ENCODE measurements around the gene TMEM238L. TPM values are rescaled to one million over a fixed set of nuclear protein-coding genes. Genes with fewer than 3 reads are reported as not detected.

Gene TMEM238L
- total and polyA plus RNA-seq, 2 experiments from 2014 or later: not detected

DNA sequence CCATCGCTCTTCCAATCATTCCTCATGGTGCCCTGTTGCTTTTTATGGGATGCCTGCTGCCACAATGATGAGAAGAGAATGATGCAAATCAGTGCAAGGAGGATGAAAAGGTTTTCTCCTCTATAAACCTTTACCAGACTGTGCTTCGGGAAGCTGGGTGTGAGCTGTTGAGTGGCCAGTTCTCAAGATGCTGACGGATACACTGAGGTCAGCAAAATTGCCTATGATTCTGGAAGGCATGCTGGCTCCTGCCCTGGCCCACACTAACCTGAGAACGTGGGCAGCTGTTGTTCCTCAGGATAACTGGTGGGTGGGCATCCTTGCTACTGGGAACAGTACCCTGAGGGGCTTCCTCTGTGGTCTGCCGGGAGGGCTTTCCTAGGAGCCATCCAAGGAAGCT is 34.8 kb upstream of the TMEM238L start (continued):
- TF ChIP-seq, protein P1, sequence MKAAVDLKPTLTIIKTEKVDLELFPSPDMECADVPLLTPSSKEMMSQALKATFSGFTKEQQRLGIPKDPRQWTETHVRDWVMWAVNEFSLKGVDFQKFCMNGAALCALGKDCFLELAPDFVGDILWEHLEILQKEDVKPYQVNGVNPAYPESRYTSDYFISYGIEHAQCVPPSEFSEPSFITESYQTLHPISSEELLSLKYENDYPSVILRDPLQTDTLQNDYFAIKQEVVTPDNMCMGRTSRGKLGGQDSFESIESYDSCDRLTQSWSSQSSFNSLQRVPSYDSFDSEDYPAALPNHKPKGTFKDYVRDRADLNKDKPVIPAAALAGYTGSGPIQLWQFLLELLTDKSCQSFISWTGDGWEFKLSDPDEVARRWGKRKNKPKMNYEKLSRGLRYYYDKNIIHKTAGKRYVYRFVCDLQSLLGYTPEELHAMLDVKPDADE (IDR thresholded peaks at IDR 0.05): no peak
- TF ChIP-seq, protein P2, sequence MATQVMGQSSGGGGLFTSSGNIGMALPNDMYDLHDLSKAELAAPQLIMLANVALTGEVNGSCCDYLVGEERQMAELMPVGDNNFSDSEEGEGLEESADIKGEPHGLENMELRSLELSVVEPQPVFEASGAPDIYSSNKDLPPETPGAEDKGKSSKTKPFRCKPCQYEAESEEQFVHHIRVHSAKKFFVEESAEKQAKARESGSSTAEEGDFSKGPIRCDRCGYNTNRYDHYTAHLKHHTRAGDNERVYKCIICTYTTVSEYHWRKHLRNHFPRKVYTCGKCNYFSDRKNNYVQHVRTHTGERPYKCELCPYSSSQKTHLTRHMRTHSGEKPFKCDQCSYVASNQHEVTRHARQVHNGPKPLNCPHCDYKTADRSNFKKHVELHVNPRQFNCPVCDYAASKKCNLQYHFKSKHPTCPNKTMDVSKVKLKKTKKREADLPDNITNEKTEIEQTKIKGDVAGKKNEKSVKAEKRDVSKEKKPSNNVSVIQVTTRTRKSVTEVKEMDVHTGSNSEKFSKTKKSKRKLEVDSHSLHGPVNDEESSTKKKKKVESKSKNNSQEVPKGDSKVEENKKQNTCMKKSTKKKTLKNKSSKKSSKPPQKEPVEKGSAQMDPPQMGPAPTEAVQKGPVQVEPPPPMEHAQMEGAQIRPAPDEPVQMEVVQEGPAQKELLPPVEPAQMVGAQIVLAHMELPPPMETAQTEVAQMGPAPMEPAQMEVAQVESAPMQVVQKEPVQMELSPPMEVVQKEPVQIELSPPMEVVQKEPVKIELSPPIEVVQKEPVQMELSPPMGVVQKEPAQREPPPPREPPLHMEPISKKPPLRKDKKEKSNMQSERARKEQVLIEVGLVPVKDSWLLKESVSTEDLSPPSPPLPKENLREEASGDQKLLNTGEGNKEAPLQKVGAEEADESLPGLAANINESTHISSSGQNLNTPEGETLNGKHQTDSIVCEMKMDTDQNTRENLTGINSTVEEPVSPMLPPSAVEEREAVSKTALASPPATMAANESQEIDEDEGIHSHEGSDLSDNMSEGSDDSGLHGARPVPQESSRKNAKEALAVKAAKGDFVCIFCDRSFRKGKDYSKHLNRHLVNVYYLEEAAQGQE (IDR thresholded peaks at IDR 0.05; ENCODE audit: unreplicated experiment): no peak
- TF ChIP-seq POLR2AphosphoS5 (IDR thresholded peaks at IDR 0.05; ENCODE audit: low read depth) (no peak), JUNB (IDR thresholded peaks at IDR 0.05; ENCODE audit: unreplicated experiment) (no peak), EZH2phosphoT487 (IDR thresholded peaks at IDR 0.05; ENCODE audit: unreplicated experiment) (no peak), EZH2 (IDR thresholded peaks at IDR 0.05; ENCODE audit: low read depth, unreplicated experiment) (no peak), ZNF331 (CRISPR knock-in tag; IDR thresholded peaks at IDR 0.05; ENCODE audit: low read depth) (no peak)

DNA sequence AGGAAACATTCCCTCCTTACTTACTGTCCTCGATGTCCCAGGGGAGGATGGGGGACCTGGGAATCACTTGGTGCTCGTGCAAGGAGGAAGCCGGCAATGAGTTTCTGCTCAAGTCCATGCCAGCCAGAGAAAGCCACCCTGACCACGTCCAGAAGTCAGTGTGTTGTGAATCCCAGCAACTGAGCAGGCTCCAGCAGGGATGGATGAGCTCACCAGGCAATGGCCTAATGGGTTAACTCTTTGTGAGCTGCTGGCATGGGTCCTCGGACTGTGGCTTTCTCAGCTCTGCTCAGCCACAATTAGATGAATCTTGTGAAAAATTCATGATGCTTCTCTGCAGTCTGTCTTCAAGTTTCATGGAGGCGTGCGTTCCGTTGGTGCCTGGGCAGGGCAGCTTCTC is 34.0 kb upstream of the TMEM238L start, which contains the start of gene PIRT:
Gene PIRT, minus strand, starts transcription at position 167 of the 400 bp plus-strand sequence. CDS start 12,442 bp downstream, outside the sequence.
- no peak for TF ChIP-seq ZNF331 (CRISPR knock-in tag; IDR thresholded peaks at IDR 0.05; ENCODE audit: low read depth)
- no peak for TF ChIP-seq ZNF114 (CRISPR knock-in tag; IDR thresholded peaks at IDR 0.05)
- no peak for TF ChIP-seq POLR2AphosphoS5 (IDR thresholded peaks at IDR 0.05; ENCODE audit: low read depth)
- TF ChIP-seq, protein P3, sequence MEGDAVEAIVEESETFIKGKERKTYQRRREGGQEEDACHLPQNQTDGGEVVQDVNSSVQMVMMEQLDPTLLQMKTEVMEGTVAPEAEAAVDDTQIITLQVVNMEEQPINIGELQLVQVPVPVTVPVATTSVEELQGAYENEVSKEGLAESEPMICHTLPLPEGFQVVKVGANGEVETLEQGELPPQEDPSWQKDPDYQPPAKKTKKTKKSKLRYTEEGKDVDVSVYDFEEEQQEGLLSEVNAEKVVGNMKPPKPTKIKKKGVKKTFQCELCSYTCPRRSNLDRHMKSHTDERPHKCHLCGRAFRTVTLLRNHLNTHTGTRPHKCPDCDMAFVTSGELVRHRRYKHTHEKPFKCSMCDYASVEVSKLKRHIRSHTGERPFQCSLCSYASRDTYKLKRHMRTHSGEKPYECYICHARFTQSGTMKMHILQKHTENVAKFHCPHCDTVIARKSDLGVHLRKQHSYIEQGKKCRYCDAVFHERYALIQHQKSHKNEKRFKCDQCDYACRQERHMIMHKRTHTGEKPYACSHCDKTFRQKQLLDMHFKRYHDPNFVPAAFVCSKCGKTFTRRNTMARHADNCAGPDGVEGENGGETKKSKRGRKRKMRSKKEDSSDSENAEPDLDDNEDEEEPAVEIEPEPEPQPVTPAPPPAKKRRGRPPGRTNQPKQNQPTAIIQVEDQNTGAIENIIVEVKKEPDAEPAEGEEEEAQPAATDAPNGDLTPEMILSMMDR (conservative IDR thresholded peaks at IDR 0.05; ENCODE audit: low read depth in 2 of 2): no peak
- TF ChIP-seq, protein P1 (IDR thresholded peaks at IDR 0.05): no peak
- no peak for TF ChIP-seq EZH2 (IDR thresholded peaks at IDR 0.05; ENCODE audit: low read depth, unreplicated experiment)
- Histone ChIP-seq H4K20me1 (replicated peaks; ENCODE audit: insufficient read depth) (no peaks in the 10 kb centered on the region), H3F3A (replicated peaks; ENCODE audit: low read depth) (no peaks in the 10 kb centered on the region), H3K27me3 (ENCODE audit: insufficient read depth) (no peaks in the 10 kb centered on the region), H2AFZ (no peak within 1 kb of the TSS), H3K79me2 (replicated peaks; ENCODE audit: insufficient read depth) (no peaks in the 10 kb centered on the region), H3K4me2 (no peak within 1 kb of the TSS), H3K36me3 (ENCODE audit: insufficient read depth) (no peaks in the 10 kb centered on the region), H3K4me1 (ENCODE audit: insufficient read depth) (peaks cover 9% of the 10 kb centered on the region), H3K4me3 (no peak within 1 kb of the TSS), H3K27ac (ENCODE audit: low read depth) (no peak within 1 kb of the TSS), H3K9me2 (ENCODE audit: insufficient read depth) (no peaks in the 10 kb centered on the region)
- Mint-ChIP-seq H3K9me3 (no peaks in the 10 kb centered on the region; the same call in 2 of the 3 replicates), H3K27me3 (ENCODE audit: insufficient read depth, low read depth, poor library complexity) (peaks cover 6% of the 10 kb centered on the region), H3K4me3 (no peak within 1 kb of the TSS), H3K27ac (no peak within 1 kb of the TSS), H3K4me1 (peaks cover 18% of the 10 kb centered on the region), H3K36me3 (ENCODE audit: low read depth) (no peaks in the 10 kb centered on the region)
- no peak for DNase-seq (ENCODE audit: low spot score)
- no peak for ATAC-seq

Data from GM23338 (cell line).